Astrocyte (in vitro differentiated cells and primary cell): ENCODE results near the gene TMTC4. TPM values are rescaled to one million over a fixed set of nuclear protein-coding genes. Genes with fewer than 3 reads are reported as not detected.

ENCODE experiments used
- DNase-seq: peaks from one replicate; pipeline ENCODE4 v3.0.0-alpha.2; 2010; ENCODE audit warnings: low read depth
- FAIRE-seq: peaks from 2 replicates; lab custom pipeline; 2011; peaks lifted over from hg19 to GRCh38; lab: Jason Lieb, UNC
- H2AFZ ChIP-seq: 2 replicates; pipeline ENCODE4 v1.6.0; 2012; ENCODE audit warnings: low read depth, low read length, inconsistent platforms
- H3K27ac ChIP-seq: 2 replicates; pipeline ENCODE4 v1.5.1; 2011; ENCODE audit warnings: low read depth, low read length, inconsistent platforms
- H3K27me3 ChIP-seq: 2 replicates; pipeline ENCODE4 v1.6.0; 2011; ENCODE audit warnings: low read length, inconsistent platforms; ENCODE audit not compliant: insufficient read depth
- H3K36me3 ChIP-seq: 2 replicates; pipeline ENCODE4 v1.5.1; 2011; ENCODE audit warnings: low read length, inconsistent platforms; ENCODE audit not compliant: insufficient read depth
- H3K4me1 ChIP-seq: 2 replicates; pipeline ENCODE4 v1.5.1; 2011; ENCODE audit warnings: low read length, inconsistent platforms; ENCODE audit not compliant: insufficient read depth
- H3K4me2 ChIP-seq: 2 replicates; pipeline ENCODE4 v1.6.0; 2012; ENCODE audit warnings: low read length, inconsistent platforms
- H3K4me3 ChIP-seq: 2 replicates; pipeline ENCODE4 v1.5.1; 2011; ENCODE audit warnings: low read depth, mild to moderate bottlenecking, low read length, inconsistent platforms; ENCODE audit not compliant: insufficient read depth
- H3K79me2 ChIP-seq: 2 replicates; pipeline ENCODE4 v1.6.0; 2012; ENCODE audit warnings: mild to moderate bottlenecking, low read length, inconsistent platforms; ENCODE audit not compliant: insufficient read depth
- H3K9ac ChIP-seq: 2 replicates; pipeline ENCODE4 v1.6.0; 2012; ENCODE audit warnings: mild to moderate bottlenecking, low read length, inconsistent platforms
- H3K9me3 ChIP-seq: 2 replicates; pipeline ENCODE4 v1.5.1; 2012; ENCODE audit warnings: low read depth, mild to moderate bottlenecking, low read length, inconsistent platforms; ENCODE audit not compliant: insufficient read depth
- H4K20me1 ChIP-seq: 2 replicates; pipeline ENCODE4 v1.6.0; 2012; ENCODE audit warnings: low read length, inconsistent platforms; ENCODE audit not compliant: insufficient read depth
- H3K27ac Mint-ChIP-seq: one replicate; pipeline ENCODE4 v1.8.0; 2021; ENCODE audit warnings: mild to moderate bottlenecking, mixed read lengths; ENCODE audit not compliant: unreplicated experiment
- H3K27me3 Mint-ChIP-seq: one replicate; pipeline ENCODE4 v1.8.0; 2021; ENCODE audit warnings: low read depth, mixed read lengths; ENCODE audit not compliant: unreplicated experiment
- H3K36me3 Mint-ChIP-seq: one replicate; pipeline ENCODE4 v1.8.0; 2021; ENCODE audit warnings: low read depth, mixed read lengths; ENCODE audit not compliant: unreplicated experiment
- H3K4me1 Mint-ChIP-seq: one replicate; pipeline ENCODE4 v1.8.0; 2021; ENCODE audit warnings: low read depth, mixed read lengths; ENCODE audit not compliant: unreplicated experiment
- H3K4me3 Mint-ChIP-seq: one replicate; pipeline ENCODE4 v1.8.0; 2021; ENCODE audit warnings: mild to moderate bottlenecking, moderate library complexity, mixed read lengths; ENCODE audit not compliant: unreplicated experiment
- H3K9me3 Mint-ChIP-seq: one replicate; pipeline ENCODE4 v1.8.0; 2021; ENCODE audit warnings: mild to moderate bottlenecking, mixed read lengths; ENCODE audit not compliant: unreplicated experiment
- EZH2 ChIP-seq: IDR thresholded peaks from 2 replicates; pipeline ENCODE4 v1.6.1; 2012; ENCODE audit warnings: mild to moderate bottlenecking, low read length, inconsistent platforms; ENCODE audit not compliant: insufficient read depth
- total RNA-seq: library from RNA; stranded (reverse); gene quantifications from 2 replicates; pipeline ENCODE4 v1.2.1, GENCODE V29; 2021
- TF ChIP-seq, protein P1 (sequence below): IDR thresholded peaks from 2 replicates; pipeline ENCODE4 v1.5.1; 2011; ENCODE audit warnings: low read depth, mild to moderate bottlenecking, inconsistent platforms, low read length, moderate library complexity; ENCODE audit not compliant: insufficient read depth

TMTC4 gene
- total RNA-seq, 1 donor from 2014 or later = 8.4 TPM

DNA sequence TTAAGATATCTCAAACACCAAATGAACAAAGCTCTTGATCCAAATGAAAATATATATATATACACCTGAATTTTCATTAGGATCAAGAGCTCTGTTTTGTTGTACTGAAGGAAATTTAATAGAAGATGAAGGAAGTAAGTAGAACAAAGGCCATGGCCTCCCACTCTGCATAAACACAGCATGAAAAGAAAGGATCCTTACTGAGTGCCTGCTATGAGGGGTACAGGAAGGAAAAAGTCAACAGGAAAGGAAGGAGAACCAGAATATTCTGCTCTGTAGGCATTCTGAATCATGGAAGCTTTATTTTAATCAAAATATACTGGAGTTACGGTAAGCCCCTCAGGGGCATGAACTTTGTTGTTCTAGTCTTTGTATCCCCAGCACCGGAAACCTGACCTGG lies 22.1 kb downstream of the TMTC4 start:
- Histone ChIP-seq H3K9ac (no peak overlapping the region), H3K27ac (no peak overlapping the region), H3K9me3 (no peaks in the 10 kb centered on the region), H3K4me2 (no peak overlapping the region), H3K36me3 (peaks cover 8% of the 10 kb centered on the region), H3K27me3 (no peaks in the 10 kb centered on the region), H4K20me1 (no peaks in the 10 kb centered on the region), H3K79me2 (no peaks in the 10 kb centered on the region), H3K4me3 (no peak overlapping the region), H2AFZ (no peak overlapping the region), H3K4me1 (no peaks in the 10 kb centered on the region)
- H3K36me3 Mint-ChIP-seq = peaks cover 11% of the 10 kb centered on the region
- DNase-seq = no peak
- no peak overlapping the region for H3K4me3 Mint-ChIP-seq
- no peaks in the 10 kb centered on the region for H3K4me1 Mint-ChIP-seq
- H3K27me3 Mint-ChIP-seq = no peaks in the 10 kb centered on the region
- TF ChIP-seq, protein P1, sequence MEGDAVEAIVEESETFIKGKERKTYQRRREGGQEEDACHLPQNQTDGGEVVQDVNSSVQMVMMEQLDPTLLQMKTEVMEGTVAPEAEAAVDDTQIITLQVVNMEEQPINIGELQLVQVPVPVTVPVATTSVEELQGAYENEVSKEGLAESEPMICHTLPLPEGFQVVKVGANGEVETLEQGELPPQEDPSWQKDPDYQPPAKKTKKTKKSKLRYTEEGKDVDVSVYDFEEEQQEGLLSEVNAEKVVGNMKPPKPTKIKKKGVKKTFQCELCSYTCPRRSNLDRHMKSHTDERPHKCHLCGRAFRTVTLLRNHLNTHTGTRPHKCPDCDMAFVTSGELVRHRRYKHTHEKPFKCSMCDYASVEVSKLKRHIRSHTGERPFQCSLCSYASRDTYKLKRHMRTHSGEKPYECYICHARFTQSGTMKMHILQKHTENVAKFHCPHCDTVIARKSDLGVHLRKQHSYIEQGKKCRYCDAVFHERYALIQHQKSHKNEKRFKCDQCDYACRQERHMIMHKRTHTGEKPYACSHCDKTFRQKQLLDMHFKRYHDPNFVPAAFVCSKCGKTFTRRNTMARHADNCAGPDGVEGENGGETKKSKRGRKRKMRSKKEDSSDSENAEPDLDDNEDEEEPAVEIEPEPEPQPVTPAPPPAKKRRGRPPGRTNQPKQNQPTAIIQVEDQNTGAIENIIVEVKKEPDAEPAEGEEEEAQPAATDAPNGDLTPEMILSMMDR = no peak
- TF ChIP-seq EZH2 = no peak
- H3K27ac Mint-ChIP-seq = no peak overlapping the region
- no peak for FAIRE-seq
- no peaks in the 10 kb centered on the region for H3K9me3 Mint-ChIP-seq

DNA sequence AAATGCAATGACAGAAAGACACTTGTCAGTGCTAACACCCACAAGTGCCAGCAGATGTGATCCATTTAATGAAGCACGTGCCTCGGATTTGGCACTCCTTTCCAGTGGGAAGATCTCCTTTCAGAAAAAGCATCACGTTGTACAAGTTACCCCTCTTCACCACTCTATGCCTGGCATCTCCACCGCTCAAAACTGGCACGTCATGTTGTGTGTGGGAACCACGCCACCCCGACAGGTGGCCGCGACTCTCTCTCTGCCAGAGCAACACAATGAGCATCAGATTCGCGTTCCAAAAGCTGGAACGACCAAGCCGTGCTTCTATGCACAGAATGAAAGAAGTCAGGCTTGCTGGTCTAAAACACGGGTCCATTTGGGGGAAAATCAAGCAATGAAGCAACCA lies 24.3 kb downstream of the TMTC4 start:
- no peak overlapping the region for H3K4me2 ChIP-seq
- H3K4me1 Mint-ChIP-seq = no peaks in the 10 kb centered on the region
- H3K4me1 ChIP-seq = no peaks in the 10 kb centered on the region
- peaks cover 7% of the 10 kb centered on the region for H3K36me3 Mint-ChIP-seq
- no peak overlapping the region for H3K27ac ChIP-seq
- H4K20me1 ChIP-seq = no peaks in the 10 kb centered on the region
- H3K4me3 Mint-ChIP-seq = no peak overlapping the region
- H3K9me3 ChIP-seq = no peaks in the 10 kb centered on the region
- no peak overlapping the region for H3K9ac ChIP-seq
- H3K27me3 ChIP-seq = no peaks in the 10 kb centered on the region
- H3K4me3 ChIP-seq = no peak overlapping the region
- H3K36me3 ChIP-seq = no peaks in the 10 kb centered on the region
- no peak overlapping the region for H2AFZ ChIP-seq
- H3K9me3 Mint-ChIP-seq = no peaks in the 10 kb centered on the region
- DNase-seq (no peak), FAIRE-seq (no peak)
- H3K79me2 ChIP-seq = no peaks in the 10 kb centered on the region
- TF ChIP-seq, protein P1 = no peak
- TF ChIP-seq EZH2 = no peak
- no peaks in the 10 kb centered on the region for H3K27me3 Mint-ChIP-seq
- H3K27ac Mint-ChIP-seq = no peak overlapping the region

DNA sequence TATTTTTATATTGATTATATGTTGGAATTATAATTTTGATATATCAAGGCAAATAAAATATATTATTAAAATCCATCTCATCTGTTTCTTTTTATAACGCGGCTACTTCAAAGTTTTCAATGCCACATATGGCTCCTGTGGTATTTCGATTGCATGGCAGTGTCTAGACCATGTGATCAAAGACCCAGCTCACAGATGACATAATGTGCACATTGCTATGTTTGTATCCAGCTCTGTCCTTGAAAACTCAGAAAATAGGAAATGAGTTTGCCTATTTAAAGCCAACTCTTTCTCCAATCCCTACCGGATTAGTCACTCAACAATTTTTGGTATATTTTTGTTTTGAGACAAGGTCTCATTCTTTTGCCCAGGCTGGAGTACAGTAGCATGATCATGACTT lies 26.2 kb downstream of the TMTC4 start:
- TF ChIP-seq, protein P1 = no peak
- TF ChIP-seq EZH2 = no peak
- H3K4me2 ChIP-seq = no peak overlapping the region
- H3K9me3 ChIP-seq = no peaks in the 10 kb centered on the region
- H2AFZ ChIP-seq = no peak overlapping the region
- no peak overlapping the region for H3K4me3 ChIP-seq
- no peaks in the 10 kb centered on the region for H3K27me3 ChIP-seq
- no peaks in the 10 kb centered on the region for H3K4me1 ChIP-seq
- no peak overlapping the region for H3K9ac ChIP-seq
- Mint-ChIP-seq H3K27ac (no peak overlapping the region), H3K27me3 (no peaks in the 10 kb centered on the region), H3K4me1 (no peaks in the 10 kb centered on the region), H3K4me3 (no peak overlapping the region), H3K36me3 (peaks cover 3% of the 10 kb centered on the region), H3K9me3 (no peaks in the 10 kb centered on the region)
- FAIRE-seq = no peak
- H3K79me2 ChIP-seq = no peaks in the 10 kb centered on the region
- H3K27ac ChIP-seq = no peak overlapping the region
- H4K20me1 ChIP-seq = no peaks in the 10 kb centered on the region
- DNase-seq = no peak
- H3K36me3 ChIP-seq = no peaks in the 10 kb centered on the region
